ENCODE measurements around the gene NCBP2.

The NCBP2 gene

DNA sequence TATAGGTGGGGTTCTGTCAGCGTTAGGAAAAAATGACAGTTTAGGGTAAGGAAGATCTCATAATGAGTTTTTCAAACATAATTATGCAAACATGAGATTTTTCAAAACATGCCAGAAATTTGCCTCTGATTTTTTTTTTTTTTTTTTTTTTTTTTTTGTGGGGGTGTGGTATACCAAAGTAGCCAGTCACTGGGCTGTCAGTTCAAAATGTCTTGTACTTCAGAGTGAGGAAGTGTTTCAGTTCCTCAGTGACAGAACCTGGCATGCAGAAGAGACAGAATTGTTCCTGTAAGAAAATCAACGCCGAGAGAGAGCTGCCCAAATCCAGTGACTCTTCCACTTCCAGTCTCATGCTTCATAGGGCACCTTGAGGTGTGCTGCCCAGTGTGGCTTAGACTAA lies 9.7 kb downstream of the NCBP2 start:
- no peak for DNase-seq

DNA sequence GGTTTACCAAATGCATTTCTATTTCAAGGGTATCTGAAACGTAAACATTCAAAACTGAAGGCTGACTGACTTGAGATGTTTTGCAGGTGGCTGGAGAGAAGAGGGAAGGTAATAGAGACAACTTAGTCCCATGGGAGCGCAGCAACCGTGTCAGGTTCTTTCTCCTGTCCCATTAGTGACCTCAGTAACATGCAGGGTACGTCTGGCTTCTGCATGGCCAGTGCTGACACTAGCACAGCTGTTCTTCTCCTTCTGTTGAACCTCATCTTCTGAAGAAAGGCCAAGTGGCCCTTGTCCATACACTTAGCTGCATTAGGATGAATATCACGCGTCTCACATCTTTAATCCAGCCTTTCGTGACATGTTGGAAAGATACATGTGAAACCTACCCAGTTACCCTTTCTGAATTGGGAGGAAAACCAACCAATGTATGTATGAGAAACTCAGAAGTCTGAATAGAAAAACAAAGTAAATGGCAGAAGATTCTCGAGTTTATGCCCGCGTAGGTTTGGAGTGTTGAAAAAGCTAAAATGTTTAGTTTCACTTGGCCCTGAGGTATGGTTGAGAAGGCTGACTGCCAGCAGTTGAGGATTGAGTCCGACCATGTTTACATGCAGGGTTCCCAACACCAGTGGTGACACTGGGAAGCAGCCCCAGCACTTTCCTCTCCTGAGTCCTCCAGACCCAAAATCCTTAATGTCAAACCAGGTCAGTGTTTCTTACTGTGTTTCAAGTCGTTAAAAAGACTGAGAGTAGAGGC lies 10.3 kb downstream of the NCBP2 start:
- DNase-seq: no peak

DNA sequence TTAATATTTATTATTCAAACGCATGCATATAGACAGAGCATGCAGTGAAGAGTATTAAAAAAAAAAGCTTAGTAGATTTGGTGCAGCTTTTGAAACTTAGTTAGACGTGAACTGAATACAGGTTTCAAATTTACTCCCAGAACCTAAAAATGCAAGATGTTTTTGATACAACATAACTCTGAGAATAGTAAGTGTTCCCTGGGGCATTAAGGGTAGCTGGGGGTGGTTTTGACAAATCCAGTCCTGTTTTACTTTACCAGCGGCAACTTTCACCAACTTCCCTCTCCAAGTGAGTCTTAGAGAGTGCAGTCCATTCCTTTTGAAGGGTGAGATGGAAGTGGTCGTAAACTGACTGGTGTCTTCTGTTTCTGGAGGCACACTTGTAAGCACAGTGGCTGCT lies 11.2 kb downstream of the NCBP2 start:
- DNase-seq: no peak

DNA sequence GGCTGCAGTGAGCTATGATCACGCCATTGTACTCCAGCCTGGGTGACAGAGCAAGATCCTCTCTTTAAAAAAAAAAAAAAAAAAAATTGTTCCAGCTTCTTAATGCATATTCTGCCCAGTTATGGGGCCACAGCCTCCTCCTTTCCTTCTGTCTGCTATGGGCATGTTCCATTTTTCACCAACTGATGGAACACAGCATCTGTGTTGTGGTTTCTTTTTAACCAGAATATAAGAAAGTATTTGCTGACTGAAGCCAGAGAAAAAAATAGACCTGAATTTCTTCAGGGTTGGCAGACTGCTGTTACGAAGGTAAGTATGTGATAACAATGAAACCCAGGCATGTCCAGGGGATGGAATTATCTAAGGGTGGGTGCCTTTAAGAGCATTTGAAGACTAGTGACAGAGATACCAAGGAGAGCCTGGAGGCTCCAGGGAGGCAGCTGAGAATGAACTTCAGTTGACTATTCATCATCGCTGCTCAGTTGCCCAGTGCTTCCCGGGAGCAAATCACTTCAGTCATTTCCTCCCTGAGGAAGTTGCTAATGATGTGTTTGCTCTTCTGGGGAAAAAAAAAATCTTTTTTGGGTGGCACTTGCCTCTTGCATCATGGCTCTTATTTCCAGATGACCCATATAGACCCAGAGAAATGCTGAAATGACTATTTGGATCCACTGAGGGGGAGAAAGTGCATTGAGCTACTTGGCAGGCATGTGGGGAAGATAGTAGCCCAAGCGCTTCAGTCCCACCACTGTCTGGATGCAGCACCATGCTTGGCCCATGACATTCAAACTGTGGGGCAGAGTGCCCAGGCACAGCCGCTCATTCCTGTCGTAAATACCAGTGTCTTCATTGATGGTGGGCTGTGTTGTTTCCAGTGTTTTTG lies 14.5 kb downstream of the NCBP2 start:
- DNase-seq: no peak

DNA sequence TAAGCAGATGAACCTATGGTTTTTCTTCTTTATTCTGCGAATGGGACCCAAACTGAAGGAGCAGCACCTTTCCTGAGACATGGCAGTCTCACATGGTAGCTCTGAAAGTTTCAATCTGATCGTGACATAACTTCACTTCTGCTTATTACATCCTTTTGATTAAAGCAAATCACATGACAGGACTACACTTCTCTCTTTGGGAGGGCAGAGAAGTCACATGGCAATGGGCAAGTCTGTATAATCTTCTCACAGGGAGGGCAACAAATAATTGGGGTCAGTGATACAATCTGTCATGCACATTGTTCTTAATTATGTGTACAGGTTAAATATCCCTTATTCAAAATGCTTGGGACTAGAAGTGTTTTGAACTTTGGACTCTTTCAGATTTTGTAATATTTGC lies 21.6 kb downstream of the NCBP2 start:
- no peak for DNase-seq

DNA sequence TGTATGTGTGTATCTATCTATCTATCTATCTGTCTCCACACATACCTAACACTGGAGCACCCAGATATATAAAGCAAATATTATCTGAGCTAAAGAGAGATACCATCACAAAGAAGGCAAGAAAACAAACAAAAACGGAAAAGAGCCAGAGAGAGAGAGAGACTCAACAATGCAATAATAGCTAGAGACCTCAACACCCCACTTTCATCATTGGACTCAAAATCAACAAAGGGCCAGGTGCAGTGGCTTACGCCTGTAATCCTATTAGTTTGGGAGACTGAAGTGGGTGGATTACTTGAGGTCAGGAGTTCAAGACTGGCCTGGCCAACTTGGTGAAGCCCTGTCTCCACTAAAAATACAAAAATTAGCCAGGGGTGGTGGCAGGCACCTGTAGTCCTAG lies 23.4 kb downstream of the NCBP2 start:
- no peak for DNase-seq

DNA sequence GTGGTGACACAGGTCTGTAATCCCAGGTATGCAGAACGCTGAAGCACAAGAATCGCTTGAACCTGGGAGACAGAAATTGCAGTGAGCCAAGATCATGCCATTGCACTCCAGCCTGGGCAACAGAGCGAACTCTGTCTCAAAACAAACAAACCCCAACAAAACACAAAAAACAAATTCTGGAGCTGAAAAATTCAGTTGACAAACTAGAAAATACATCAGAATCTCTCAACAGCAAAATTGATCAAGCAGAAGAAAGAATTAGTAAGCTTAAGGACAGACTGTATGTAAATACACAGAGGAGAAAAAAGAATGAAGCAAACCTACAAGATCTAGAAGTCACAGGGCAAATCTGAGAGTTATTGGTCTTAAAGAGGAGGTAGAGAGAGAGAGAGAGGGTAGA lies 25.3 kb downstream of the NCBP2 start:
- DNase-seq: no peak

DNA sequence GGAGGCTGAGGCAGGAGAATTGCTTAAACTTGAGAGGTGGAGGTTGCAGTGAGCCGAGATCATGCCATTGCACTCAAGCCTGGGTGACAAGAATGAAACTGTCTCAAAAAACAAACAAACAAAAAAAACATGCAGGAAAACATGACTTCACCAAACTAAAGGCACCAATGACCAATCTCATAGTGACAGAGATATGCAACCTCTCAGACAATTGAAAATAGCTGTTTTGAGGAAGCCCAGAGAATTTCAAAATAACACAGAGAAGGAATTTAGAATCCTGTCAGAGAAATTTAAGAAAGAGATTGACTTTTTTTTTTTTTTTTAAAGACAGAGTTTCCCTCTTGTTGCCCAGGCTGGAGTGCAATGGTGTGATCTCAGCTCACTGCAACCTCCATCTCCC lies 26.1 kb downstream of the NCBP2 start:
- DNase-seq: no peak

DNA sequence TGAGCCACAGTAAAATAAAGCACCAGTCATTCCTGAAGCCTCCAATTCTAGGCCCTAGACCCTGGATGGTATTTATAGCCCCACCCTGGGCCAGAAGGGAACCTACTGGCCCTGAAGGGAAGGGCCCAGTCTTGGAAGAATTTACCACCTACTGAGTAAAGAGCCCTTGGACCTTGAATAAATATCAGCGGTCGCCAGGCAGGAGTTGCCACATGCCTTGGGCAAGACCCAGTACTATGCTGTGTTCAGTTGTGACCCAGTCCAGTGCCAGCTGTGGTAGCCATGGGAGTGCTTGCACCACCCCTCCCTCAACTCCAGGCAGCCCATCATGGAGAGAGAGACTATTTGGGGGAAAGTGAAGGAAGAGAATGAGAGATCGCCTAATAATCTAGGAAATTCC lies 27.0 kb downstream of the NCBP2 start:
- no peak for DNase-seq

DNA sequence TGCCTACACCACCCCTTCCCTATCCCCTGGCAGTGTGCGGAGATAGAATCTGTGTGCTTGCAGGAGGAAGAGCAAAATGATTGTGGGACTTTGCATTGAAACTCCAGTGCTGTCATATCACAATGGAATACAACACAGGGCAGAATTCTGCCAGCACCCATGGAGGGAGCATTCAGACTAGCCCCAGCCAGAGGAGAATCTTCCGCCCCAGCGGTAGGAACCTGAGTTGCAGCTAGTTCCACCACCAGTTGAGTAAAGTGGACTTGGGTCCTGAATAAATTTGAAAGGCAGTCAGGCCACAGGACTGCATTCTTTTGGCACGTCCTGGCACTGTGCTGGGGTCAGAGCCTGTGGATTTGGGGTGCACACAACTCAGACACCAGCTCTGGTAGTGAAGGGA lies 27.5 kb downstream of the NCBP2 start:
- DNase-seq: no peak

DNA sequence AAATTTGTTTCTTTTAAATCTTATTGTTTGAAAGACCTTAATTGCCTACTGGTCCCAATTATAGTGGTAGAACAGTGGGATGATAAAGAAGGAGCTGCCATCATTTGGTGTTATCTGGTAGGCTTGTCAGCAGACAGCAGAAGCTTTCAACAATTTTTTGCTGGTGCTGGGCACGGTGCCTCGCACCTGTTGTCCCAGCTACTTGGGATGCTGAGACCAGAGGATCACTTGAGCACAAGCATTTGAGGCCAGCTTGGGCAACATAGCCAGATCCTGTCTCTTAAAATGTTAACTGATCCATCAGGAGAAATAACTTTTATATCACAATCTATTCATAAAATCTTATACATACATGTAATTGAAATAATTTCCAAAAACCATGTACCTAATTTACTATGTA lies 38.6 kb downstream of the NCBP2 start:
- no peak for DNase-seq

DNA sequence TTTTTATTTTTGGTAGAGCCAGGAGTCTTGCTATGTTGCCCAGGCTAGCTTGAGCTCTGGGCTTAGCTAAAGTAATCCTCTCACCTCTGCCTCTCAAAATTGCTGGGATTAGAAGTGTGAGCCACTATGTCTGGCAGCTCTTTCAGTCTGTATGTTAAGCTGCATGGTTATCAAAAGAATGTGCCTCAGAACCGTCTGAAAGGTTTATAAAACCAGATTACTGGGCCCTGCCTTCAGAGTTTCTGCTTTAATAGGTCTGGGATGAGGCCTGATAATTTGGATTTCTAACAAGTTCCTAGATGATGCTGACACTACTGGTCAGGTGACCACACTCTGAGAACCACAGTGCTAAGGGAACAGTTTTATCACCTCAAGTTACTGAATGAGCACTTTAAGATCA lies 40.0 kb downstream of the NCBP2 start:
- DNase-seq: no peak

DNA sequence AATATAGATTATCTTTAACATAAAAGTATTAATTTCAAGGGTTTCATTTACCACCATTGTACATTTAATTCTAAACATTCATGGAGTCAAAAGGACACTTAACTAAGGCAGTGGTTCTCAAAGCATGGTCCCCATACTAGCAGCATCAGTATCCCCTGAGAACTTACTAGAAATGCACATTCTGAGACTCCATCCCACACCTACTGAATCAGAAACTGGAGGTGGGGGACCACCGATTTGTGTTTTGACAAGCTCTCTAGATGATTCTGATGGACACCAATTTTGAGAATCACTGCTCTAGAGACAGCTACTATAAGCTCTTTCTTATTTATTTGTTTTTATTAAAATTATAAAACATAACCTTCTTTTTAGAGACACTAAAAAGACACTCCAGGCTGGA lies 40.6 kb downstream of the NCBP2 start:
- no peak for DNase-seq

DNA sequence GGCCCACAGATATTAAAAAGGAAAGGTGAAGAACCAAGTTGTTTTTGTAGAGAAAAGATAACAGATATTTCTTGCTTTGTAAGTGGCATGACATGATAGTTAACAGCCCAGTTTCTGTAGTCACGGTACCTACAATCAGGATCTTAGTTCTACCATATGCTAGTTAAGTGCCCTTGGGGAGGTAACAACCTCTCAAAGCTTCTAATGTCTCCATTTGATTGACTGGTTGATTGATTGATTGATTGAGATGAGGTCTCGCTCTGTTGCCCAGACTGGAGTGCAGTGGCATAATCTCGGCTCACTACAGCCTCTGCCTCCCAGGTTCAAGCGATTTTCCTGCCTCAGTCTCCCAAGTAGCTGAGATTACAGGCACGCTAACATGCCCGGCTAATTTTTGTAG lies 46.1 kb downstream of the NCBP2 start:
- no peak for DNase-seq

DNA sequence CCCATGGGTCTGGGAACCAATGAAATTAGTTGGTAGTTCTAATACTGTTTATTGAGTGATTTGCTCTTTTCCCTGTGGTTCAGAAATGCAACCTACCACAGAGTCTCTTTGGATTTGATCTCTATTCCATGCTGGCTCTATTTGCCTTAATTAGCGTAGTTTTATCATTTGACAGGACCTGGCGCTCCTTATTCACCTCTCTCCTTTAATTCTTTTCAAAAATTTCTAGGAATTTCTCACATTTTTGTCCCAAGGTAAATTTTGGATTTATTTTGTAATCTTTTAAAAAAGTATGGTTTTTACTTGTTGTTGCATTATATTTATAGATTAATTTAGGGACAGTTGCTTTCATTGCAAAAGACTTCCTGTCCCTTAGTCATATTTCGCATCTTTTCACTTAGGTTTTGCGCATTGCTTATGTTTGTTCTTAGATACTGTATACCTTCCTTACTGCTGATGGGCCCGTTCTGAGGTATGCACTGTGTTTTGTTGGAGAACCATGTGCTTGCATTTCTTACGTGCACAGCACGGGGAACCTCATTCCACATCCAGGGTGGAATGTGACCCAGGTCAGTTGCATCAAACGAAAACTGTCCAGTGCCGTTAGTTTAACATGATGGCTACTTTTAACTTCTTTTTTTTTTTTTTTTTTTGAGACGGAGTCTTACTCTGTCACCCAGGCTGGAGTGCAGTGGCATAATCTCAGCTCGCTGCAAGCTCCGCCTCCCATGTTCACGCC lies 47.6 kb downstream of the NCBP2 start:
- no peak for DNase-seq

DNA sequence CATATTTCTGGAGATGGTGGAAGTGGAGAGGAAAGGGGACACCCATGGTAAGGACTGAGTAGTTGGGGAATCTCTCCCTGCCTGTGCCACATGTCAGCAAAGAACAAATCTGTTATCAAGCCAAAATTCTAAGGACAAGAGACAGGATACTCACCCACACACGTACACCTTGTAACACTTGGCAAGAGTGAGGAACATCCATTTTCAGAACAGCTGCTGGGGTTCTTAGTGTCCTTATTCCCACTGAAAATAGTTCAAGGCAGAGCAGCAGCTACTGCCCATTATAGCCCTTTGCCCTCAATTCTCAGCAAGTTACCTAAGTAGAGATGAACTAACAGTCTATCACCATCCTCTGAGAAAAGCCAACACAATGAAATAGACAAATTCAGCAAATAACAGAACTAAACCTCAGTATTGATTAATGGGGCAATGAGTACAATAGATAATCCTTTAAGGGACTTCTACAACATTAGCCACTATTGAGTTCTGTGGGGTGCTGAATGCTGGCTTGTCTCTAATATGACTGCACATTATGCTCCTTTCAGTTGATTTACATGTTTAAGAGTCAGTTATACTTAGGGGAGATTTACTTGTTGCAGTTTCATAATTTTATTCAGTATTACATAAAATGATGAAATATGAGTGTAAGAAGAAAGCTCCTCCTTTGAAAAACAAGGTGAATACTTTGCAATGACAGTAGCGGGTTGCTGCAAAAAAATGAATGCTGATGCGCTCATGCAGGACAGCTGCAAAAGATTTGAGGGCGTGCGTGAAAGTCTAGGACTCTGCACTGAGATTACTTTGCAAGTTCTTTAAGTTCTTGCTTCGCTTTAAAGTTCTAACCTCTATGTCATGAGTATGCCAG lies 52.3 kb downstream of the NCBP2 start:
- no peak for DNase-seq

DNA sequence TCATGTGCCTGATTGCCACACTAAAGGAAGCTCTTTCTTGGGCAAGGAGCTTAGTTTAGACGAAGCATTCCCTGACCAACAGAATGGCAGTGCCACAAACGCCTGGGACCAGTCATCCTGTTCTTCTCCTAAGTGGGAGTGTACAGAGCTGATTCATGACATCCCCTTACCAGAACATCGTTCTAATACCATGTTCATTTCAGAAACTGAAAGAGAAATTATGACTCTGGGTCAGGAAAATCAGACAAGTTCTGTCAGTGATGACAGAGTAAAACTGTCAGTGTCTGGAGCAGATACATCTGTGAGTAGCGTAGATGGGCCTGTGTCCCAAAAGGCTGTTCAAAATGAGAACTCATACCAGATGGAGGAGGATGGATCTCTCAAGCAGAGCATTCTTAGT lies 56.2 kb downstream of the NCBP2 start:
- no peak for DNase-seq
